ENCODE results near the gene CAMK2A. TPM values are rescaled to one million over a fixed set of nuclear protein-coding genes. Genes with fewer than 3 reads are reported as not detected.

Gene CAMK2A
- polyA plus RNA-seq, 1 of the 3 experiments (the other 2 are of a cell fraction), result 0.10 TPM

DNA sequence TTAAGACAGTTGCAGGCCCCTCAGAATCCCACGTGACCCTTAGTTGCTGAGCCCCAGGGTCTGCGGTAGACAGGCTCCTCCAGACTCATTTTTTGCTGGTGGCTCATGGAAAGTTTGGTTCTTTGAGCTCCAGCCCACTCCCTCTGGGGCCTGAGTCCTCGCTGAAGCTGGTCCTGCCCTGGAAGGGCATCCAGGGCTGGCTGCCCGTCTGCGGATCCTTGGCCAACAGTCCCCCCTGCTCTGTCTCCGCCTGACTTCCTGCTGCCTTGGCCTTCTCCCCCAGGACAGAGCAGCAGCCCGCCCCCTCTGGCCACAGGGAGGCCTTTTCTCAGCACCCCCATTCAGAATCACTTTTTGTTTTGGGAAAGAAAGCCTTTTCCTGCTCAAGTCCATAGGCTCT lies 75.3 kb downstream of the CAMK2A start:
- H3K4me1 ChIP-seq (ENCODE audit: control insufficient read depth in 1 of 2, insufficient read depth in 2 of 2, low read depth in 1 of 2, low read length in 1 of 2), result no peaks in the 10 kb centered on the region
- no peaks in the 10 kb centered on the region for H3K9me3 ChIP-seq
- H4K20me1 ChIP-seq (ENCODE audit: insufficient read depth), result no peaks in the 10 kb centered on the region
- ChIA-PET CTCF (interaction anchor here (1.0 to 9.7 kb wide), 5 partner anchors 10 to 87 kb away, joined by 3 to 173 read pairs (median 5); no protein-coding TSS in a partner anchor), POLR2A (no interaction called here)
- H3K4me2 ChIP-seq, result no peak overlapping the region
- no peak overlapping the region for H3K4me3 ChIP-seq (ENCODE audit: low read depth in 2 of 2, low read length in 1 of 2)
- H3K27ac ChIP-seq (ENCODE audit: low read depth in 2 of 2, low read length in 1 of 2), result no peak overlapping the region
- no peaks in the 10 kb centered on the region for H3K79me2 ChIP-seq (ENCODE audit: insufficient read depth)
- no peak overlapping the region for H3K9ac ChIP-seq
- WGBS (ENCODE audit: low lambda C conversion rate), result 92% methylated on average over 5 of the region's 7 CpGs
- no peaks in the 10 kb centered on the region for H3K36me3 ChIP-seq (replicated peaks in 1 of 2; ENCODE audit: control insufficient read depth in 1 of 2, insufficient read depth in 2 of 2, low read length in 1 of 2)
- no peaks in the 10 kb centered on the region for H3F3A ChIP-seq (replicated peaks; ENCODE audit: insufficient read depth)
- no peaks in the 10 kb centered on the region for H3K27me3 ChIP-seq (ENCODE audit: insufficient read depth)
- H2AFZ ChIP-seq (ENCODE audit: low read depth), result no peak overlapping the region
- H3K9me2 ChIP-seq, result no peaks in the 10 kb centered on the region
- DNase-seq, result no peak
- TF ChIP-seq, protein P1, sequence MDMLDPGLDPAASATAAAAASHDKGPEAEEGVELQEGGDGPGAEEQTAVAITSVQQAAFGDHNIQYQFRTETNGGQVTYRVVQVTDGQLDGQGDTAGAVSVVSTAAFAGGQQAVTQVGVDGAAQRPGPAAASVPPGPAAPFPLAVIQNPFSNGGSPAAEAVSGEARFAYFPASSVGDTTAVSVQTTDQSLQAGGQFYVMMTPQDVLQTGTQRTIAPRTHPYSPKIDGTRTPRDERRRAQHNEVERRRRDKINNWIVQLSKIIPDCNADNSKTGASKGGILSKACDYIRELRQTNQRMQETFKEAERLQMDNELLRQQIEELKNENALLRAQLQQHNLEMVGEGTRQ (IDR thresholded peaks at IDR 0.05; ENCODE audit: borderline replicate concordance, low read depth, low read length), result no peak
- TF ChIP-seq, protein P2, sequence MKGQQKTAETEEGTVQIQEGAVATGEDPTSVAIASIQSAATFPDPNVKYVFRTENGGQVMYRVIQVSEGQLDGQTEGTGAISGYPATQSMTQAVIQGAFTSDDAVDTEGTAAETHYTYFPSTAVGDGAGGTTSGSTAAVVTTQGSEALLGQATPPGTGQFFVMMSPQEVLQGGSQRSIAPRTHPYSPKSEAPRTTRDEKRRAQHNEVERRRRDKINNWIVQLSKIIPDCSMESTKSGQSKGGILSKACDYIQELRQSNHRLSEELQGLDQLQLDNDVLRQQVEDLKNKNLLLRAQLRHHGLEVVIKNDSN (IDR thresholded peaks at IDR 0.05; ENCODE audit: borderline replicate concordance, low read depth), result no peak
- TF ChIP-seq, protein P3, sequence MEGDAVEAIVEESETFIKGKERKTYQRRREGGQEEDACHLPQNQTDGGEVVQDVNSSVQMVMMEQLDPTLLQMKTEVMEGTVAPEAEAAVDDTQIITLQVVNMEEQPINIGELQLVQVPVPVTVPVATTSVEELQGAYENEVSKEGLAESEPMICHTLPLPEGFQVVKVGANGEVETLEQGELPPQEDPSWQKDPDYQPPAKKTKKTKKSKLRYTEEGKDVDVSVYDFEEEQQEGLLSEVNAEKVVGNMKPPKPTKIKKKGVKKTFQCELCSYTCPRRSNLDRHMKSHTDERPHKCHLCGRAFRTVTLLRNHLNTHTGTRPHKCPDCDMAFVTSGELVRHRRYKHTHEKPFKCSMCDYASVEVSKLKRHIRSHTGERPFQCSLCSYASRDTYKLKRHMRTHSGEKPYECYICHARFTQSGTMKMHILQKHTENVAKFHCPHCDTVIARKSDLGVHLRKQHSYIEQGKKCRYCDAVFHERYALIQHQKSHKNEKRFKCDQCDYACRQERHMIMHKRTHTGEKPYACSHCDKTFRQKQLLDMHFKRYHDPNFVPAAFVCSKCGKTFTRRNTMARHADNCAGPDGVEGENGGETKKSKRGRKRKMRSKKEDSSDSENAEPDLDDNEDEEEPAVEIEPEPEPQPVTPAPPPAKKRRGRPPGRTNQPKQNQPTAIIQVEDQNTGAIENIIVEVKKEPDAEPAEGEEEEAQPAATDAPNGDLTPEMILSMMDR (IDR thresholded peaks at IDR 0.05), result no peak
- TF ChIP-seq RCOR1 (IDR thresholded peaks at IDR 0.05; ENCODE audit: low read length) (no peak), TAF1 (IDR thresholded peaks at IDR 0.05; ENCODE audit: borderline replicate concordance, low read depth, low read length) (no peak), MEF2A (IDR thresholded peaks at IDR 0.05; ENCODE audit: borderline replicate concordance, low read depth) (no peak), TCF12 (IDR thresholded peaks at IDR 0.05) (no peak), CHD2 (IDR thresholded peaks at IDR 0.05; ENCODE audit: low read length, partially characterized antibody) (no peak), FOSL2 (IDR thresholded peaks at IDR 0.05; ENCODE audit: borderline replicate concordance, low read depth) (no peak), RXRA (IDR thresholded peaks at IDR 0.05; ENCODE audit: borderline replicate concordance, low read depth) (no peak), NFIC (IDR thresholded peaks at IDR 0.05; ENCODE audit: borderline replicate concordance) (no peak), RFX5 (IDR thresholded peaks at IDR 0.05; ENCODE audit: low read length) (no peak)
- TF ChIP-seq, protein P4, sequence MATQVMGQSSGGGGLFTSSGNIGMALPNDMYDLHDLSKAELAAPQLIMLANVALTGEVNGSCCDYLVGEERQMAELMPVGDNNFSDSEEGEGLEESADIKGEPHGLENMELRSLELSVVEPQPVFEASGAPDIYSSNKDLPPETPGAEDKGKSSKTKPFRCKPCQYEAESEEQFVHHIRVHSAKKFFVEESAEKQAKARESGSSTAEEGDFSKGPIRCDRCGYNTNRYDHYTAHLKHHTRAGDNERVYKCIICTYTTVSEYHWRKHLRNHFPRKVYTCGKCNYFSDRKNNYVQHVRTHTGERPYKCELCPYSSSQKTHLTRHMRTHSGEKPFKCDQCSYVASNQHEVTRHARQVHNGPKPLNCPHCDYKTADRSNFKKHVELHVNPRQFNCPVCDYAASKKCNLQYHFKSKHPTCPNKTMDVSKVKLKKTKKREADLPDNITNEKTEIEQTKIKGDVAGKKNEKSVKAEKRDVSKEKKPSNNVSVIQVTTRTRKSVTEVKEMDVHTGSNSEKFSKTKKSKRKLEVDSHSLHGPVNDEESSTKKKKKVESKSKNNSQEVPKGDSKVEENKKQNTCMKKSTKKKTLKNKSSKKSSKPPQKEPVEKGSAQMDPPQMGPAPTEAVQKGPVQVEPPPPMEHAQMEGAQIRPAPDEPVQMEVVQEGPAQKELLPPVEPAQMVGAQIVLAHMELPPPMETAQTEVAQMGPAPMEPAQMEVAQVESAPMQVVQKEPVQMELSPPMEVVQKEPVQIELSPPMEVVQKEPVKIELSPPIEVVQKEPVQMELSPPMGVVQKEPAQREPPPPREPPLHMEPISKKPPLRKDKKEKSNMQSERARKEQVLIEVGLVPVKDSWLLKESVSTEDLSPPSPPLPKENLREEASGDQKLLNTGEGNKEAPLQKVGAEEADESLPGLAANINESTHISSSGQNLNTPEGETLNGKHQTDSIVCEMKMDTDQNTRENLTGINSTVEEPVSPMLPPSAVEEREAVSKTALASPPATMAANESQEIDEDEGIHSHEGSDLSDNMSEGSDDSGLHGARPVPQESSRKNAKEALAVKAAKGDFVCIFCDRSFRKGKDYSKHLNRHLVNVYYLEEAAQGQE (IDR thresholded peaks at IDR 0.05; ENCODE audit: low read depth, low read length), result no peak
- TF ChIP-seq, protein P5, sequence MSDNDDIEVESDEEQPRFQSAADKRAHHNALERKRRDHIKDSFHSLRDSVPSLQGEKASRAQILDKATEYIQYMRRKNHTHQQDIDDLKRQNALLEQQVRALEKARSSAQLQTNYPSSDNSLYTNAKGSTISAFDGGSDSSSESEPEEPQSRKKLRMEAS (IDR thresholded peaks at IDR 0.05; ENCODE audit: low read depth), result no peak
